Measurements from ENCODE around the gene MTX2. TPM values are rescaled to one million over a fixed set of nuclear protein-coding genes. Genes with fewer than 3 reads are reported as not detected.

The MTX2 gene
- total RNA-seq, 1 donor from 2014 or later, result 19.5 TPM

DNA sequence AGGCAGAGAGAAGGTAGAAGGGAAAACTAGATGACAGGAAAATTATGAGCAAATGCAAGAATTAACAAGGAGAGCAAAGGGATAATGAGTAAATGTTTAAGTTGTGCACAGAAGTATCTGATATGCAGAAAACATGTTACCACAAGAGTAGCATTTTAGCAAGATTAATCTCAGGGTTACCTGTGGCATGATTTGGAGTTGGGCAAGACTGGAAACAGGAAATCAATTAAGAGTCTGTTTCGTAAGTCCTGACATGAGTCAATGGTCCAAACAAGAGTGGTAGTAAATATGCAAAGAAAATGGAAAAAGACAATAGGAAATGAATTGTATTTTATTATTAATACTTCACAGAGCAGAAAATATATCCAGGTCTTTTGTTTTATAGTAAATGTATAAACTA, 17.3 kb upstream of the MTX2 start:
- no peaks in the 10 kb centered on the region for H3K27me3 Mint-ChIP-seq (ENCODE audit: unreplicated experiment)
- no peaks in the 10 kb centered on the region for H3K4me1 Mint-ChIP-seq (ENCODE audit: unreplicated experiment)
- no peak overlapping the region for H3K4me3 Mint-ChIP-seq (ENCODE audit: unreplicated experiment)
- H3K36me3 Mint-ChIP-seq (ENCODE audit: low read depth, unreplicated experiment), result peaks cover 4% of the 10 kb centered on the region
- H3K27ac Mint-ChIP-seq (ENCODE audit: unreplicated experiment), result no peak overlapping the region
- H3K9me3 Mint-ChIP-seq (ENCODE audit: unreplicated experiment), result no peaks in the 10 kb centered on the region
- TF ChIP-seq, protein P1, sequence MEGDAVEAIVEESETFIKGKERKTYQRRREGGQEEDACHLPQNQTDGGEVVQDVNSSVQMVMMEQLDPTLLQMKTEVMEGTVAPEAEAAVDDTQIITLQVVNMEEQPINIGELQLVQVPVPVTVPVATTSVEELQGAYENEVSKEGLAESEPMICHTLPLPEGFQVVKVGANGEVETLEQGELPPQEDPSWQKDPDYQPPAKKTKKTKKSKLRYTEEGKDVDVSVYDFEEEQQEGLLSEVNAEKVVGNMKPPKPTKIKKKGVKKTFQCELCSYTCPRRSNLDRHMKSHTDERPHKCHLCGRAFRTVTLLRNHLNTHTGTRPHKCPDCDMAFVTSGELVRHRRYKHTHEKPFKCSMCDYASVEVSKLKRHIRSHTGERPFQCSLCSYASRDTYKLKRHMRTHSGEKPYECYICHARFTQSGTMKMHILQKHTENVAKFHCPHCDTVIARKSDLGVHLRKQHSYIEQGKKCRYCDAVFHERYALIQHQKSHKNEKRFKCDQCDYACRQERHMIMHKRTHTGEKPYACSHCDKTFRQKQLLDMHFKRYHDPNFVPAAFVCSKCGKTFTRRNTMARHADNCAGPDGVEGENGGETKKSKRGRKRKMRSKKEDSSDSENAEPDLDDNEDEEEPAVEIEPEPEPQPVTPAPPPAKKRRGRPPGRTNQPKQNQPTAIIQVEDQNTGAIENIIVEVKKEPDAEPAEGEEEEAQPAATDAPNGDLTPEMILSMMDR (IDR thresholded peaks at IDR 0.05; ENCODE audit: unreplicated experiment), result no peak
- no peak for DNase-seq (ENCODE audit: low spot score)

DNA sequence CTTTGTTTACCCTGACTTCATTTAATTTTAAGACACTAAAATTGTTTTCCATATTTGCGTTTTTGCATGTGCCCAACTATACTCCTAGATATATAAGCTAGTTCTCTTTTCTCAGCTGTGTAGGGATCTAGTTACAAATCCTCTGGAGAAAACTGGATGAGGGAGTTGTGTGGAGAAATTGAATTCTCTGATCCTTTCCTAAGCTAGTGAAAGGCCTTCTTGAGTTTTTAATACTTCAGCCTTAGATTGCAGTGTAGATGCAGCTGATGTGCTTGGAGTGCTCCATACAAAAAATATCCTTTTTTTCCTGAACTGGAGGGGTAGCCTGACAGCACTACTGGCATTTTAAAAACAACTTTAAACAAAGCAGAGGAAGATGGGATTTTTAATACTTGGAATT, 8.6 kb upstream of the MTX2 start:
- no peak overlapping the region for H3K27ac Mint-ChIP-seq (ENCODE audit: unreplicated experiment)
- no peaks in the 10 kb centered on the region for H3K9me3 Mint-ChIP-seq (ENCODE audit: unreplicated experiment)
- H3K4me3 Mint-ChIP-seq (ENCODE audit: unreplicated experiment), result no peak overlapping the region
- H3K4me1 Mint-ChIP-seq (ENCODE audit: unreplicated experiment), result no peaks in the 10 kb centered on the region
- H3K36me3 Mint-ChIP-seq (ENCODE audit: low read depth, unreplicated experiment), result no peaks in the 10 kb centered on the region
- DNase-seq (ENCODE audit: low spot score), result no peak
- H3K27me3 Mint-ChIP-seq (ENCODE audit: unreplicated experiment), result no peaks in the 10 kb centered on the region
- TF ChIP-seq, protein P1 (IDR thresholded peaks at IDR 0.05; ENCODE audit: unreplicated experiment), result no peak

- H3K4me1 Mint-ChIP-seq (ENCODE audit: unreplicated experiment), result no peaks in the 10 kb centered on the region
- no peak overlapping the region for H3K4me3 Mint-ChIP-seq (ENCODE audit: unreplicated experiment)
- H3K27me3 Mint-ChIP-seq (ENCODE audit: unreplicated experiment), result no peaks in the 10 kb centered on the region
- DNase-seq (ENCODE audit: low spot score), result no peak
- H3K9me3 Mint-ChIP-seq (ENCODE audit: unreplicated experiment), result no peaks in the 10 kb centered on the region
- TF ChIP-seq, protein P1 (IDR thresholded peaks at IDR 0.05; ENCODE audit: unreplicated experiment), result no peak
- H3K27ac Mint-ChIP-seq (ENCODE audit: unreplicated experiment), result no peak overlapping the region
- H3K36me3 Mint-ChIP-seq (ENCODE audit: low read depth, unreplicated experiment), result no peaks in the 10 kb centered on the region
These were observed 8.1 kb upstream of the MTX2 start for GRCh38 chr2:176261136-176261535.

DNA sequence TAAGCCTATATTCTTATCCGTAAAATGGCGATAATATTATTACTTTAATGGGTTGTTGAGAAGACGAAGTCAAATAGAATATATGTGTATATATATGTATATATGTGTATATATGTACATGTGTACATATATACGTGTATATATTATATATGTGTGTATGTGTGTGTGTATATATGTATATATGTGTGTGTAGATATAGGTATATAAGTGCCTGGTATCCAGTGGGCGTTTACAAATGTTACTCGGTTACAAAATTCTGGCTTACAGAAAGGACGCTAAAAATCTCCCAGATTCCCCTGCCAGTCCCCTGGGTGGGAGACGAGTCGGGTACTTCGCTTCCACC, 295 bp upstream of the MTX2 start:
- no peaks in the 10 kb centered on the region for H3K36me3 Mint-ChIP-seq (ENCODE audit: low read depth, unreplicated experiment)
- no peak for DNase-seq (ENCODE audit: low spot score)
- H3K4me3 Mint-ChIP-seq (ENCODE audit: unreplicated experiment), result peak overlapping the region; percentile 96
- TF ChIP-seq, protein P1 (IDR thresholded peaks at IDR 0.05; ENCODE audit: unreplicated experiment), result no peak
- H3K27ac Mint-ChIP-seq (ENCODE audit: unreplicated experiment), result no peak overlapping the region
- no peaks in the 10 kb centered on the region for H3K27me3 Mint-ChIP-seq (ENCODE audit: unreplicated experiment)
- H3K9me3 Mint-ChIP-seq (ENCODE audit: unreplicated experiment), result no peaks in the 10 kb centered on the region
- peaks cover 11% of the 10 kb centered on the region for H3K4me1 Mint-ChIP-seq (ENCODE audit: unreplicated experiment)

DNA sequence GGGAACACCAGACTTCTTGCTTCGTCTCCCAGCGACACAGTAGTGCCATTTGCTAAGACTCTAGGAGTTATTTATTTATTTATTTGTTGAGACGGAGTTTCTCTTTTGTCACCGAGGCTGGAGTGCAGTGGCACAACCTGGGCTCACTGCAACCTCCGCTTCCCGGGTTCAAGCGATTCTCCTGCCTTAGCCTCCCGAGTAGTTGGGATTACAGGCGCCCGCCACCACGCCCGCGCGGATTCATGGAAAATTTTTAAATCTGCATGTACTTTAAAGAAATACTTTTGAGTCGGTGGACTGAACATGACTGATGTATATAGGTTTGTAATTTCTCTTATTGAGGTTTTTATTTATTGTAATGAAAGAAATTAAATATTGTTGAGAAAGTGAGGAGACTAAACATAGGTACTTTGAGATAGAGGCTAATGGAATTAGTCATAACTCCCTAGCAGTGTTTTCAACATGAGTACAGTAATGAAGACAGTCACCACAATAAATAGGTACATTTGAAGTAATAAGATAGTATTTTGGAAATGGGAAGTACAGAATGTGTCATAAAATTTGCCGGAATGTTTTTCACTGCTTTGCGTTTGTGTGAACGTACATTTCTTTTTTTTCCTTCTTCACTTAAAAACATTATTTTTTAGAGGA, 983 bp downstream of the MTX2 start:
- H3K4me1 Mint-ChIP-seq (ENCODE audit: unreplicated experiment), result peaks cover 12% of the 10 kb centered on the region
- H3K4me3 Mint-ChIP-seq (ENCODE audit: unreplicated experiment), result peak overlapping the region; percentile 96
- H3K9me3 Mint-ChIP-seq (ENCODE audit: unreplicated experiment), result no peaks in the 10 kb centered on the region
- TF ChIP-seq, protein P1 (IDR thresholded peaks at IDR 0.05; ENCODE audit: unreplicated experiment), result no peak
- H3K36me3 Mint-ChIP-seq (ENCODE audit: low read depth, unreplicated experiment), result no peaks in the 10 kb centered on the region
- no peaks in the 10 kb centered on the region for H3K27me3 Mint-ChIP-seq (ENCODE audit: unreplicated experiment)
- peak overlapping the region; percentile 81 for H3K27ac Mint-ChIP-seq (ENCODE audit: unreplicated experiment)
- no peak for DNase-seq (ENCODE audit: low spot score)
